ENCODE measurements around the gene CCNQ.

Gene CCNQ

GRCh38 chrX:153644356-153645125 is 45.6 kb upstream of the CCNQ start:
- no peak; the same call in 2 of the 3 replicates for ATAC-seq
- no peak for TF ChIP-seq BACH2 (CRISPR knock-in tag; IDR thresholded peaks at IDR 0.05; ENCODE audit: borderline replicate concordance)
- no peak for TF ChIP-seq PPARA (CRISPR knock-in tag; IDR thresholded peaks at IDR 0.05; ENCODE audit: borderline replicate concordance)
- no peak for TF ChIP-seq CREB5 (CRISPR knock-in tag; IDR thresholded peaks at IDR 0.05; ENCODE audit: low read depth)
- TF ChIP-seq ZNF565 (CRISPR knock-in tag; conservative IDR thresholded peaks at IDR 0.05; ENCODE audit: low read depth) = no peak
- no peak for TF ChIP-seq RARB (CRISPR knock-in tag; IDR thresholded peaks at IDR 0.05)
- TF ChIP-seq ZFP3 (CRISPR knock-in tag; IDR thresholded peaks at IDR 0.05) = no peak

DNA sequence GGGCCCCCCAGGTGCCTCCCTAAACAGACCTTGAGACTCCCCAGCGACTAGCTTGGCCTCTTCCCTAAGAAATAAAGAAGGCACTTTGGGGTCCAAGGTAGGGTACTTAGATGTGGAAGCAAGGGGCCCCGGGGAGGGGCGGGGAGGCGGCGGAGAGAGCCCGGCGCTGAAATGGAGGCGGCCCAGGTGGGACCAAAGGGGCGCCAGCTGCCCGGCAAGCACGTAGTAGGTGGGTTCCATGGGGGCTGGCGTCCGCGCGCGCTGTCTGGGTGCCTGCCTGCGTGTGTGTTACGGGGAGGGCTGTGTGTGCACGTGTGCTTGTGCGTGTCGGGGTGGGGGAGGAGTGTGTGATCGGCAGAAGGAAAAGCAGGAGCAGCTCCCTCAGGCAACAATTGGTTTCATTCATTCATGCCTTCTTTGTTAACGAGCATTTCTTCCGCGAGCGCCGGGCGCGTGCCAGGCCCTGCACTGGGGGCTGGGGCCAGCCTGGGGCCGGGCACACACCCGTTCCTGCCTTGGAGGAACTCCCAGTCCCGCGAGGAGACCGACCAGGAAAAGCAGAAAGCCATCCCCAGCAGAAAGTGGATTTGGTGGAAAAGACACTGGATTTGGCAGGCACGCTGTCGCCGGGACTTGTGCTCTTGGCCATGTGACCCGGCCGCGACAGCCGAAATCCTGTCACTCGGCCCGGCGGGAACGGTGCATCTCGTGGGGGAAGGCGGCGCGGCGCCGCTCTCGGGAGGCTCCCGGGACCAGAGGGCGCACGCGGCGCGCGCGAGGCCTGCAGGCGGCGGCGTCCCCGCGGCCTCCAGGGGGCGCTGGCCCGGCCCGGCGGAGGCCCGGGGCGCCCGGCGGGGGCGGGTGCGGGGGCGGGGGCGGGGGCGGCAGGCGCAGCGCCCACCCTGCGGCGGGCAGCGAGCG is 44.8 kb upstream of the CCNQ start:
- TF ChIP-seq SNAI2 (CRISPR knock-in tag; IDR thresholded peaks at IDR 0.05) (no peak), CSDC2 (CRISPR knock-in tag; IDR thresholded peaks at IDR 0.05) (no peak), TOX (CRISPR knock-in tag; IDR thresholded peaks at IDR 0.05; ENCODE audit: borderline replicate concordance) (no peak), ZNF565 (CRISPR knock-in tag; conservative IDR thresholded peaks at IDR 0.05; ENCODE audit: low read depth) (no peak), PPARA (CRISPR knock-in tag; IDR thresholded peaks at IDR 0.05; ENCODE audit: borderline replicate concordance) (no peak), ISL1 (CRISPR knock-in tag; IDR thresholded peaks at IDR 0.05) (no peak), CREB5 (CRISPR knock-in tag; IDR thresholded peaks at IDR 0.05; ENCODE audit: low read depth) (no peak), ZNF70 (CRISPR knock-in tag; IDR thresholded peaks at IDR 0.05) (no peak)
- ATAC-seq = peak; percentile 30; the same call in 1 of the 3 replicates

DNA sequence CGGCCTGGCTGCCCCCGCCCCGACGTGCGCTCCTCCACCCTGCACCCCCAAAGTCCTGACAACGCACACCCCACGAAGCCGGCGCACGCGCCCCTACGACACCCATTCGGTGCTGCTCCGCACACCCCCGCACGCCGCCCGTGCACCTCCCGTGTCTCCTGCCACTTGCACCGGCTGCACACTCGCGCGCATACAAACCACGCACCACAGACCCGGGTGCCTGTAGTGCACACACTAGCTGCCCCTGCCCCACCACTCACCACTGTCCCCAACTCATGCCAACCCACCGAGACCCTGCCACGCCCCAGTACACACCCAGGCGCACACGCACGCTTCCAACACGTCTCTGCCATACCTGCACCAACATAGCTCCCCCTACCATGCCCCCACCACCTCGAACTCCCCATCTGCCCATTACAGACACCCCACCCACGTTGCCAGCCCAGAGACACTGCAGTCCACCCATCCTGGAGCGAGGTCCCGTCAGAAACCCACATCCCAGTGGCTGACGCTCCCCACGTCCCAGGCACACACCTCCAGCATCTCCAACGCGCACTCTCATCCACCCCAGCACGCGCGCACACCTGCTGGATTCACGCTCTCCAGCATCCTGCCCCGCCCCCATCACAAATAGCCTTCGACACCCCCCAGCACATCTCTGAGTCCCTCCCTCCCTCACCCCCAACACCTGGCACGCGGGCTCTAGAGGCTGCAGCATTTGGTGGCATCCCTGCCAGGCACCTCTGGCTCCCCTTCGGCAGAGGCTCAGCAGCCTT is 43.9 kb upstream of the CCNQ start:
- no peak for TF ChIP-seq POU6F1 (CRISPR knock-in tag; IDR thresholded peaks at IDR 0.05; ENCODE audit: borderline replicate concordance, low read depth)
- TF ChIP-seq CREB5 (CRISPR knock-in tag; IDR thresholded peaks at IDR 0.05; ENCODE audit: low read depth) = no peak
- TF ChIP-seq ZFP3 (CRISPR knock-in tag; IDR thresholded peaks at IDR 0.05) = no peak
- no peak for TF ChIP-seq SNAI2 (CRISPR knock-in tag; IDR thresholded peaks at IDR 0.05)
- no peak for TF ChIP-seq BACH2 (CRISPR knock-in tag; IDR thresholded peaks at IDR 0.05; ENCODE audit: borderline replicate concordance)
- TF ChIP-seq PPARA (CRISPR knock-in tag; IDR thresholded peaks at IDR 0.05; ENCODE audit: borderline replicate concordance) = no peak
- TF ChIP-seq, protein P1, sequence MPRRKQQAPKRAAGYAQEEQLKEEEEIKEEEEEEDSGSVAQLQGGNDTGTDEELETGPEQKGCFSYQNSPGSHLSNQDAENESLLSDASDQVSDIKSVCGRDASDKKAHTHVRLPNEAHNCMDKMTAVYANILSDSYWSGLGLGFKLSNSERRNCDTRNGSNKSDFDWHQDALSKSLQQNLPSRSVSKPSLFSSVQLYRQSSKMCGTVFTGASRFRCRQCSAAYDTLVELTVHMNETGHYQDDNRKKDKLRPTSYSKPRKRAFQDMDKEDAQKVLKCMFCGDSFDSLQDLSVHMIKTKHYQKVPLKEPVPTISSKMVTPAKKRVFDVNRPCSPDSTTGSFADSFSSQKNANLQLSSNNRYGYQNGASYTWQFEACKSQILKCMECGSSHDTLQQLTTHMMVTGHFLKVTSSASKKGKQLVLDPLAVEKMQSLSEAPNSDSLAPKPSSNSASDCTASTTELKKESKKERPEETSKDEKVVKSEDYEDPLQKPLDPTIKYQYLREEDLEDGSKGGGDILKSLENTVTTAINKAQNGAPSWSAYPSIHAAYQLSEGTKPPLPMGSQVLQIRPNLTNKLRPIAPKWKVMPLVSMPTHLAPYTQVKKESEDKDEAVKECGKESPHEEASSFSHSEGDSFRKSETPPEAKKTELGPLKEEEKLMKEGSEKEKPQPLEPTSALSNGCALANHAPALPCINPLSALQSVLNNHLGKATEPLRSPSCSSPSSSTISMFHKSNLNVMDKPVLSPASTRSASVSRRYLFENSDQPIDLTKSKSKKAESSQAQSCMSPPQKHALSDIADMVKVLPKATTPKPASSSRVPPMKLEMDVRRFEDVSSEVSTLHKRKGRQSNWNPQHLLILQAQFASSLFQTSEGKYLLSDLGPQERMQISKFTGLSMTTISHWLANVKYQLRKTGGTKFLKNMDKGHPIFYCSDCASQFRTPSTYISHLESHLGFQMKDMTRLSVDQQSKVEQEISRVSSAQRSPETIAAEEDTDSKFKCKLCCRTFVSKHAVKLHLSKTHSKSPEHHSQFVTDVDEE (CRISPR knock-in tag; IDR thresholded peaks at IDR 0.05) = no peak
- no peak for TF ChIP-seq ZNF565 (CRISPR knock-in tag; conservative IDR thresholded peaks at IDR 0.05; ENCODE audit: low read depth)
- no peak for TF ChIP-seq TOX (CRISPR knock-in tag; IDR thresholded peaks at IDR 0.05; ENCODE audit: borderline replicate concordance)
- no peak for TF ChIP-seq ZNF8 (CRISPR knock-in tag; IDR thresholded peaks at IDR 0.05)
- no peak for TF ChIP-seq GLIS3 (CRISPR knock-in tag; IDR thresholded peaks at IDR 0.05)
- no peak for TF ChIP-seq ARNTL (CRISPR knock-in tag; IDR thresholded peaks at IDR 0.05; ENCODE audit: borderline replicate concordance, low read depth)
- no peak for TF ChIP-seq CSDC2 (CRISPR knock-in tag; IDR thresholded peaks at IDR 0.05)
- TF ChIP-seq ZNF70 (CRISPR knock-in tag; IDR thresholded peaks at IDR 0.05) = no peak
- no peak for TF ChIP-seq TCF4 (CRISPR knock-in tag; IDR thresholded peaks at IDR 0.05; ENCODE audit: borderline replicate concordance)
- ATAC-seq = no peak
